SU-DHL-6 (cell line): ENCODE data around the gene TREH.

Experiments
- H2AFZ ChIP-seq: fragments of 200-600 bp; sonication (generic); 2 replicates; pipeline ENCODE4 v1.6.1; 2014; ENCODE audit warnings: low read depth, mild to moderate bottlenecking, moderate library complexity, mixed read lengths, antibody characterized with exemption, low read length; ENCODE audit not compliant: severe bottlenecking
- H3F3A ChIP-seq: fragments of 200-600 bp; shearing (Covaris generic); 2 replicates; pipeline ENCODE4 v1.6.0; 2016; ENCODE audit warnings: antibody characterized with exemption, mild to moderate bottlenecking; ENCODE audit not compliant: insufficient read depth
- H3K27ac ChIP-seq: fragments of 200-600 bp; sonication (generic); 2 replicates; pipeline ENCODE4 v1.5.1; 2016; ENCODE audit warnings: low read depth, mild to moderate bottlenecking, low read length, moderate library complexity, mixed read lengths
- H3K27me3 ChIP-seq: fragments of 200-600 bp; sonication (generic), shearing (Covaris generic); 2 replicates; pipeline ENCODE4 v1.6.0; 2014; ENCODE audit warnings: mild to moderate bottlenecking, low read length
- H3K36me3 ChIP-seq: fragments of 200-600 bp; sonication (generic); 2 replicates; pipeline ENCODE4 v1.6.1; 2014; ENCODE audit warnings: mild to moderate bottlenecking, low read length, mixed read lengths
- H3K4me2 ChIP-seq: fragments of 300-600, 200-600 bp; shearing (Covaris generic), sonication (generic); 2 replicates; pipeline ENCODE4 v1.6.0; 2014; ENCODE audit warnings: low read length, low read depth, mild to moderate bottlenecking; ENCODE audit not compliant: poor library complexity, severe bottlenecking
- H3K4me3 ChIP-seq: fragments of 200-600 bp; sonication (generic); 2 replicates; pipeline ENCODE4 v1.5.1; 2014; ENCODE audit warnings: antibody characterized with exemption, low read length, mild to moderate bottlenecking, mixed read lengths; ENCODE audit not compliant: insufficient read depth, poor library complexity, severe bottlenecking
- H3K79me2 ChIP-seq: fragments of 200-600 bp; sonication (generic); 2 replicates; pipeline ENCODE4 v1.6.1; 2014; ENCODE audit warnings: mild to moderate bottlenecking, low read length, moderate library complexity; ENCODE audit not compliant: insufficient read depth
- H3K9ac ChIP-seq: fragments of 200-600 bp; sonication (generic); 2 replicates; pipeline ENCODE4 v1.7.0; 2014; ENCODE audit warnings: mild to moderate bottlenecking, low read length
- H3K9me2 ChIP-seq: fragments of 200-600 bp; sonication (generic); replicated peaks from 2 replicates; pipeline ENCODE4 v1.6.1; 2014; ENCODE audit warnings: low read length; ENCODE audit not compliant: insufficient read depth
- H3K9me3 ChIP-seq: fragments of 200-600 bp; sonication (generic); 2 replicates; pipeline ENCODE4 v1.6.1; 2014; ENCODE audit warnings: low read length, mixed read lengths; ENCODE audit not compliant: insufficient read depth
- H4K20me1 ChIP-seq: fragments of 200-600 bp; sonication (generic); 2 replicates; pipeline ENCODE4 v1.6.1; 2014; ENCODE audit warnings: low read depth, mild to moderate bottlenecking, antibody characterized with exemption, low read length, moderate library complexity, mixed read lengths
- CTCF ChIP-seq: fragments of 200-600 bp; sonication (generic); IDR thresholded peaks from one replicate; pipeline ENCODE4 v1.5.1; 2017; ENCODE audit warnings: antibody characterized with exemption, mild to moderate bottlenecking, low read length, moderate library complexity; ENCODE audit not compliant: insufficient read depth, poor library complexity, severe bottlenecking
- EZH2phosphoT487 ChIP-seq: fragments of 200-600 bp; sonication (generic), shearing (Covaris generic); conservative IDR thresholded peaks from 2 replicates; pipeline ENCODE4 v1.6.1; 2018; ENCODE audit warnings: mild to moderate bottlenecking, antibody characterized with exemption, low read length, moderate library complexity, mixed read lengths

The TREH gene

GRCh38 chr11:118673361-118674081, 5.9 kb downstream of the TREH start:
- H3F3A ChIP-seq, result no peaks in the 10 kb centered on the region
- H3K9me2 ChIP-seq, result no peaks in the 10 kb centered on the region
- no peak overlapping the region for H3K4me2 ChIP-seq
- H3K36me3 ChIP-seq, result no peaks in the 10 kb centered on the region
- H3K4me3 ChIP-seq, result no peak overlapping the region
- no peaks in the 10 kb centered on the region for H3K79me2 ChIP-seq
- no peak overlapping the region for H3K27ac ChIP-seq
- H3K9ac ChIP-seq, result no peak overlapping the region
- no peaks in the 10 kb centered on the region for H4K20me1 ChIP-seq
- TF ChIP-seq EZH2phosphoT487, result no peak
- no peak for TF ChIP-seq CTCF
- no peak overlapping the region for H2AFZ ChIP-seq
- H3K27me3 ChIP-seq, result no peaks in the 10 kb centered on the region
- no peaks in the 10 kb centered on the region for H3K9me3 ChIP-seq

- H3K9me2 ChIP-seq, result no peaks in the 10 kb centered on the region
- H3F3A ChIP-seq, result no peaks in the 10 kb centered on the region
- no peak overlapping the region for H3K9ac ChIP-seq
- TF ChIP-seq CTCF (no peak), EZH2phosphoT487 (no peak)
- no peak overlapping the region for H3K4me2 ChIP-seq
- no peaks in the 10 kb centered on the region for H3K9me3 ChIP-seq
- no peaks in the 10 kb centered on the region for H3K79me2 ChIP-seq
- H3K36me3 ChIP-seq, result no peaks in the 10 kb centered on the region
- no peak overlapping the region for H2AFZ ChIP-seq
- no peak overlapping the region for H3K27ac ChIP-seq
- H3K4me3 ChIP-seq, result no peak overlapping the region
- no peaks in the 10 kb centered on the region for H4K20me1 ChIP-seq
- no peaks in the 10 kb centered on the region for H3K27me3 ChIP-seq
Observed at GRCh38 chr11:118672846-118673245, 6.6 kb downstream of the TREH start.

GRCh38 chr11:118671254-118671653, 8.2 kb downstream of the TREH start:
- Histone ChIP-seq H3K27me3 (no peaks in the 10 kb centered on the region), H3K9me2 (no peaks in the 10 kb centered on the region), H3K79me2 (no peaks in the 10 kb centered on the region), H2AFZ (no peak overlapping the region), H3K27ac (no peak overlapping the region), H3K9me3 (no peaks in the 10 kb centered on the region), H3K4me3 (no peak overlapping the region), H3K36me3 (no peaks in the 10 kb centered on the region), H4K20me1 (no peaks in the 10 kb centered on the region), H3F3A (no peaks in the 10 kb centered on the region), H3K4me2 (no peak overlapping the region), H3K9ac (no peak overlapping the region)
- TF ChIP-seq EZH2phosphoT487 (no peak), CTCF (no peak)
